GM12873 (cell line): ENCODE measurements around the gene CRYBA4.

ENCODE experiments used
- CTCF ChIP-seq: IDR thresholded peaks from 2 replicates; pipeline ENCODE4 v1.5.1; 2012; ENCODE audit warnings: low read depth, mild to moderate bottlenecking, moderate library complexity, low read length, control low read depth; ENCODE audit not compliant: insufficient read depth; ENCODE audit errors: missing control alignments

CRYBA4 gene

GRCh38 chr22:26643418-26644100 lies 21.8 kb downstream of the CRYBA4 start:
- no peak for TF ChIP-seq CTCF

GRCh38 chr22:26646158-26646557 lies 24.4 kb downstream of the CRYBA4 start:
- no peak for TF ChIP-seq CTCF

- no peak for TF ChIP-seq CTCF
These were observed 26.3 kb downstream of the CRYBA4 start for GRCh38 chr22:26648011-26648497.

DNA sequence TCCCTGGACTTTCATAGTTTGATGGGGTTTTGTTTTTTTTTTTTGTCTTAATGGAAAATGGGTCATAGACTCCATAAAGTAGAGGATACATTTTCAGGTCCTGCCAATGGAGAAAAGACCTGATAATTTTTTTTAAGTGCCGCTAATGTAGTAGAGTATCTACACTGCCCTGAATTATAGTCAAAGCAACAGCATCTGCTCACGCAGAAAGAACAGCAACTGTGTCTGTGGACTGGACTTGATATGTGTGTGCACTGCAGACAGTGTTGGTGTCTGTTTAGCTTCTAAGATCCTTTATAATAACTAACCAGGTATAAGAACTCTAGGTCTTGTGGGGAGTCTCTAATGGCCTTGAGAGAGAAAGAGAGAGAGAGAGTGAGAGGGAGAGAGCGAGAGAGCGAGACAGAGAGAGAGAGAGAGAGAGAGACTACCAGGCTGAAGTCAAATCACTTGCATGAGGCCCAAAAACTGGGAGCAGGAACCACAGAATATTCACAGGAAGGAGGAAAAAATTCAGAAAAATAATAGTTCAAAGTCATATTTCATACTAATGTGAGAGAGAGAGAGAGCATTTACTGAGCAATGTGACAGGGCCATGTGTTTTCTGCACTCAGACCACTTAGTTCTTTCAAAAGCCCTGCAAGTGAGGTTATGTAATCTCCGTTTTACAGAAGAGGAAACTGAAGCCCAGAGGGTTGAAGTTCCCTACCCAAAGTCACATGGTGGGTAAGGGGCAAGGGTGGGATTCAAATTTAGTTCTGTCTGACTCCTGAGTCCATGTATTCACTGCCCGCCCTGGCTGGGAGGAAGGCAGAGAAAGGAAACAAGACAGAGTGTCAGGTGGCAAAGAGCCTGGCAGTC lies 27.0 kb downstream of the CRYBA4 start:
- no peak for TF ChIP-seq CTCF

DNA sequence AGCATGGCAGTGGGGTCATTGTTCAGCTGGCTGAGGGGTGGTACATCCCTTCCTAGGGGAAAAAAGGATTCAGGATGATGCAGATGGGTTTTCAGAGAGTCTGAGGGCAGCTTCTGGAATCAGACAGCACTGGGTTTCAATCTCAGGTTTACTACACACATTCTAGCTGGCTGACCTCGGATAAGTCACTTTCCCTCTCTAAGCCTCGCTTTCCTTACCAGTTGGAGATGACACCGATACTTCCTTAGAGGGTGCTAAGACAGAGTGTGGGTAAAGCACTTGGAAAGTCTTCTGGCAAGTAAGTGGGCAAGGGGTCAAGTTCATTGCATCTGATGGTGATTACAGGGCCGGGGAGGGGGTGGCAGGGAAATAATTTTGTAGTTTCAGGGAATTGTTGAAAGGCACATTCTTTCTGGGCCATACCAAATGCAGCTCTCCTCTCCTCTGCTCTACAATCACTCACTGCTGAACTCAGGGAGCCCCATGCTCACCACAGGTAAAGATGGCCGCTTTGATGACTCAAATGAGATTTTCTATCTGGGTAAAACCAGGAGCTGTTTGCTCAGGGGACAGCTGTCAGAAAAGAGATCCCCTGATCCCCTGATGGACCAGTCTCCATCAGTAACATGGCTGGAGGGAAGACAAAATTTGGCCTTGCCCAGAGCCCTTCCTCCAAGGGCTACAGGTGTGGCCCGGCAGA lies 29.1 kb downstream of the CRYBA4 start:
- no peak for TF ChIP-seq CTCF

DNA sequence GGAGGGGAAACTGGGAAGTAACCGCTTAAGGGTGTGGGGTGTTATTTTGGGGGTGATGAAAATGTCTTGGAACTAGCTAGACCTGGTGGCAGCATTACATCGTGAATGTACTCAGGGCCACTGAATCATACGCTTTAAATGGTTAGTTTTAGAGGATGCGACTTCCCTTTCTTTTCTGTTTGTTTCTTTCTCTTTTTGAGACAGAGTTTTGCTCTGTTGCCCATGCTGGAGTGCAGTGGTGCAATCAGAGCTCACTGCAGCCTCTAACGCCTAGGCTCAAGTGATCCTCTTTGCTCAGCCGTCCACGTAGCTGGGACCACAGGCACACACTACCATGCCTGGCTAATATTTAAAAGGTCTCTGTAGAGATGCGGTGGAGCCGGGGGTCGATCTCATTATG lies 30.1 kb downstream of the CRYBA4 start:
- no peak for TF ChIP-seq CTCF
